ENCODE measurements around the gene FAM181B.

The FAM181B gene

GRCh38 chr11:82756765-82757639 lies 23.3 kb upstream of the FAM181B start:
- POLR2A ChIA-PET (ENCODE audit: low non-redundant PET): no interaction called here
- H3K27ac ChIP-seq: no peak overlapping the region
- no peak for DNase-seq (ENCODE audit: low spot score)
- no peak for TF ChIP-seq CTCF (conservative IDR thresholded peaks at IDR 0.05; ENCODE audit: low read depth)
- CTCF ChIA-PET: interaction anchor here (0.8 kb wide), 1 partner anchor 1626 kb away, joined by 3 read pairs; no protein-coding TSS in a partner anchor

- TF ChIP-seq CTCF (conservative IDR thresholded peaks at IDR 0.05; ENCODE audit: low read depth): no peak
- CTCF ChIA-PET: interaction anchor here (0.7 kb wide), 1 partner anchor 113 kb away, joined by 3 read pairs; no protein-coding TSS in a partner anchor
- DNase-seq (ENCODE audit: low spot score): no peak
- no peak overlapping the region for H3K27ac ChIP-seq
- POLR2A ChIA-PET (ENCODE audit: low non-redundant PET): no interaction called here
Measured at GRCh38 chr11:82754410-82754809, 20.7 kb upstream of the FAM181B start.

- H3K27ac ChIP-seq: no peak overlapping the region
- no peak for TF ChIP-seq CTCF (conservative IDR thresholded peaks at IDR 0.05; ENCODE audit: low read depth)
- no peak for DNase-seq (ENCODE audit: low spot score)
- CTCF ChIA-PET: interaction anchor here (0.7 kb wide), 1 partner anchor 113 kb away, joined by 3 read pairs; no protein-coding TSS in a partner anchor
- POLR2A ChIA-PET (ENCODE audit: low non-redundant PET): no interaction called here
Measured at GRCh38 chr11:82753921-82754320, 20.3 kb upstream of the FAM181B start.

- no peak for TF ChIP-seq CTCF (conservative IDR thresholded peaks at IDR 0.05; ENCODE audit: low read depth)
- ChIA-PET CTCF (no interaction called here), POLR2A (ENCODE audit: low non-redundant PET) (no interaction called here)
- DNase-seq (ENCODE audit: low spot score): no peak
- no peak overlapping the region for H3K27ac ChIP-seq
Measured at GRCh38 chr11:82752801-82753200, 19.1 kb upstream of the FAM181B start.

DNA sequence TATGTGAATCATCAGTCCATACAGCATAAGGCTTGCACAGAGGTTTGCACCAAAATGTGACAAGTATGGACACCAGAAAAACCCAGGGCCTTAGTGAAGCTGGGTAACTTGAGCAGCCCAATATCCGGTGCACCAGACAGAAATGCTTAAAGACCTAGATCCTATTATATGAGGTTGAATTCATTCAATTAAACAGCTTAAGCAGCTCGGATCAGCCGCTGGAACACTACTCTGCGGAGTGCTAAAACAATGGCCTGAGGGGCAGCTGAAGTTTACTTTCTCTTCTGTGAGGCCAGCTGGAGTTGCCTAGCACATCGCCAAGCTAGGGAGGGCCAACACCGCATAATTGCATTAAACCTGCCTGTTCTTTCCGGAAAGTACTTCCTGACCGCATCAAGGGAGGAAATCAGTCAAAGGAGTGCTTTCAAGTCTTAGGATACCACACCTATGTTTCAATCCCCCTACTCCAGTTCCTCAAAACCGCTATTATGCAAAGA lies 17.0 kb upstream of the FAM181B start:
- TF ChIP-seq CTCF (conservative IDR thresholded peaks at IDR 0.05; ENCODE audit: low read depth): no peak
- DNase-seq (ENCODE audit: low spot score): no peak
- ChIA-PET POLR2A (ENCODE audit: low non-redundant PET) (no interaction called here), CTCF (no interaction called here)
- no peak overlapping the region for H3K27ac ChIP-seq

DNA sequence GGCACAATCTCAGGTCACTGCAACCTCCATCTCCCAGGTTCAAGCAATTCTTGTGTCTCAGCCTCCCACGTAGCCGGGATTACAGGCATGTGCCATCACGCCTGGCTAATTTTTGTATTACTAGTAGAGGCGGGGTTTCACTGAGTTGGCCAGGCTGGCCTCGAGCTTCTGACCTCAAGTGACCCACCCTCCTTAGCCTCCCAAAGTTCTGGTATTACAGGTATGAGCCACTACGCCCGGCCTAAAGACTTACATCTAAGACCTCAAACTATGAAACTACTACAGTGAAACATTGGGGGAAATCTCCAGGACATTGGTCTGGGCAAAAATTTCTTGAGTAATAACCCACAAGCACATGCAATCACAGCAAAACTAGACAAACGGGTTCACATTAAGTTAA lies 13.8 kb upstream of the FAM181B start:
- TF ChIP-seq CTCF (conservative IDR thresholded peaks at IDR 0.05; ENCODE audit: low read depth): no peak
- no peak for DNase-seq (ENCODE audit: low spot score)
- ChIA-PET POLR2A (ENCODE audit: low non-redundant PET) (no interaction called here), CTCF (no interaction called here)
- H3K27ac ChIP-seq: no peak overlapping the region
